Kidney epithelial cell (primary cell): Measurements from ENCODE around the gene DTNA. TPM values are rescaled to one million over a fixed set of nuclear protein-coding genes. Genes with fewer than 3 reads are reported as not detected.

ENCODE experiments used
- DNase-seq: peaks from one replicate; pipeline ENCODE4 v3.0.0-alpha.2; 2010; ENCODE audit warnings: low read depth
- H3K27me3 ChIP-seq: 2 replicates; pipeline ENCODE4 v1.6.0; 2011; ENCODE audit warnings: low read length; ENCODE audit not compliant: control insufficient read depth, insufficient read depth
- H3K36me3 ChIP-seq: 2 replicates; pipeline ENCODE4 v1.5.1; 2011; ENCODE audit warnings: low read length; ENCODE audit not compliant: control insufficient read depth, insufficient read depth
- H3K4me3 ChIP-seq: 2 replicates; pipeline ENCODE4 v1.5.1; 2011; ENCODE audit warnings: low read depth, mild to moderate bottlenecking, control low read depth, low read length
- total RNA-seq: library from RNA; depleted of rRNA; stranded (reverse); fragments of >200 nt; gene quantifications from 2 replicates; pipeline ENCODE4 v1.2.3, GENCODE V29; 2015
- TF ChIP-seq, protein P1 (sequence below): IDR thresholded peaks from 2 replicates; pipeline ENCODE4 v1.5.1; 2011; ENCODE audit warnings: mild to moderate bottlenecking, moderate library complexity, low read length, control low read depth, inconsistent platforms; ENCODE audit not compliant: insufficient read depth, poor library complexity, severe bottlenecking

The DTNA gene
- total RNA-seq, 1 donor from 2014 or later = 19.3 TPM

- TF ChIP-seq, protein P1, sequence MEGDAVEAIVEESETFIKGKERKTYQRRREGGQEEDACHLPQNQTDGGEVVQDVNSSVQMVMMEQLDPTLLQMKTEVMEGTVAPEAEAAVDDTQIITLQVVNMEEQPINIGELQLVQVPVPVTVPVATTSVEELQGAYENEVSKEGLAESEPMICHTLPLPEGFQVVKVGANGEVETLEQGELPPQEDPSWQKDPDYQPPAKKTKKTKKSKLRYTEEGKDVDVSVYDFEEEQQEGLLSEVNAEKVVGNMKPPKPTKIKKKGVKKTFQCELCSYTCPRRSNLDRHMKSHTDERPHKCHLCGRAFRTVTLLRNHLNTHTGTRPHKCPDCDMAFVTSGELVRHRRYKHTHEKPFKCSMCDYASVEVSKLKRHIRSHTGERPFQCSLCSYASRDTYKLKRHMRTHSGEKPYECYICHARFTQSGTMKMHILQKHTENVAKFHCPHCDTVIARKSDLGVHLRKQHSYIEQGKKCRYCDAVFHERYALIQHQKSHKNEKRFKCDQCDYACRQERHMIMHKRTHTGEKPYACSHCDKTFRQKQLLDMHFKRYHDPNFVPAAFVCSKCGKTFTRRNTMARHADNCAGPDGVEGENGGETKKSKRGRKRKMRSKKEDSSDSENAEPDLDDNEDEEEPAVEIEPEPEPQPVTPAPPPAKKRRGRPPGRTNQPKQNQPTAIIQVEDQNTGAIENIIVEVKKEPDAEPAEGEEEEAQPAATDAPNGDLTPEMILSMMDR = no peak
- no peaks in the 10 kb centered on the region for H3K27me3 ChIP-seq
- H3K36me3 ChIP-seq = peaks cover 2% of the 10 kb centered on the region
- no peak for DNase-seq
- no peak overlapping the region for H3K4me3 ChIP-seq
Measured at GRCh38 chr18:34694591-34695165, 15.4 kb upstream of the DTNA start.

GRCh38 chr18:34695310-34695709, 14.8 kb upstream of the DTNA start:
- TF ChIP-seq, protein P1 = no peak
- H3K36me3 ChIP-seq = peaks cover 2% of the 10 kb centered on the region
- DNase-seq = no peak
- H3K27me3 ChIP-seq = no peaks in the 10 kb centered on the region
- no peak overlapping the region for H3K4me3 ChIP-seq

- Histone ChIP-seq H3K36me3 (peaks cover 2% of the 10 kb centered on the region), H3K4me3 (no peak overlapping the region), H3K27me3 (no peaks in the 10 kb centered on the region)
- TF ChIP-seq, protein P1 = no peak
- DNase-seq = no peak
Measured at GRCh38 chr18:34696671-34697070, 13.4 kb upstream of the DTNA start.

DNA sequence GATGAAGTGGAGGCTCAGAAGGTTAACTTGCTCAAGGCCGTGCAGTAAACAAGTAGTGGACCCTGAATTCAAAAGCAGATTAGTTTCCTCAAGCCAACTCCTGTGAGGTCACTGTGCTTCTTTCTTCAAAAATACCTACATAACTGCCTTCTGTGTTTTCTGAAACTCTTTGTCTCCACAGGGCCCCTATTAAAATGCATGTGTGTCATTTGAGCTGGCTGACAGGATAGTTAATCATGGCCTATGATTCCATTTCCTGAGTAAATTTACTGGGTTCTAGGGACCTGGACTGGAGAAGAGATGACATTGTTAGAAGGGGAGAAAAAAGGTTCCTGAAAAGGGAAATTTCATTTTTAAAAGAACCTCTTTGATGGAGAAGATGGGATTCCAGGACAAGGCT, 12.9 kb upstream of the DTNA start:
- peaks cover 2% of the 10 kb centered on the region for H3K36me3 ChIP-seq
- DNase-seq = no peak
- H3K27me3 ChIP-seq = no peaks in the 10 kb centered on the region

GRCh38 chr18:34697891-34698290, 12.2 kb upstream of the DTNA start:
- no peak overlapping the region for H3K4me3 ChIP-seq
- no peaks in the 10 kb centered on the region for H3K27me3 ChIP-seq
- TF ChIP-seq, protein P1 = no peak
- H3K36me3 ChIP-seq = peaks cover 2% of the 10 kb centered on the region
- DNase-seq = no peak

More for the DNA sequence above, 12.9 kb upstream of the DTNA start:
- TF ChIP-seq, protein P1 = no peak
- no peak overlapping the region for H3K4me3 ChIP-seq

GRCh38 chr18:34701911-34702310, 8.2 kb upstream of the DTNA start:
- DNase-seq = no peak
- Histone ChIP-seq H3K27me3 (no peaks in the 10 kb centered on the region), H3K36me3 (peaks cover 2% of the 10 kb centered on the region), H3K4me3 (no peak overlapping the region)
- TF ChIP-seq, protein P1 = no peak
